Liver (tissue), 9 donors: ENCODE data around the gene GPT2. TPM values are rescaled to one million over a fixed set of nuclear protein-coding genes. Genes with fewer than 3 reads are reported as not detected.

ENCODE experiments used
- DNase-seq: peaks from one replicate; pipeline ENCODE4 v3.0.0-alpha.2; 2017; ENCODE audit warnings: low spot score
- H3K27ac ChIP-seq, 2 donors: one replicate each; pipeline ENCODE4 v1.7.0; 2013; ENCODE audit warnings: inconsistent platforms in 2 of 2, low read length in 2 of 2, control low read depth in 1 of 2, low read depth in 1 of 2, mild to moderate bottlenecking in 1 of 2
- H3K27me3 ChIP-seq, 4 donors: one replicate each; pipeline versions ENCODE4 v1.6.1 to v1.7.0; 2013; ENCODE audit warnings: low read length in 3 of 4, inconsistent platforms in 1 of 4, mild to moderate bottlenecking in 1 of 4, moderate library complexity in 1 of 4; ENCODE audit not compliant: control insufficient read depth in 4 of 4, insufficient read depth in 4 of 4
- H3K36me3 ChIP-seq, 4 donors: one replicate each; pipeline versions ENCODE4 v1.6.1 to v1.7.0; 2013; ENCODE audit warnings: low read length in 3 of 4, mild to moderate bottlenecking in 3 of 4, low read depth in 1 of 4, moderate library complexity in 1 of 4; ENCODE audit not compliant: control insufficient read depth in 4 of 4, insufficient read depth in 3 of 4
- H3K4me1 ChIP-seq, 4 donors: one replicate each; pipeline versions ENCODE4 v1.6.1 to v1.7.0; 2013; ENCODE audit warnings: low read length in 3 of 4, mild to moderate bottlenecking in 3 of 4, moderate library complexity in 1 of 4; ENCODE audit not compliant: control insufficient read depth in 4 of 4, insufficient read depth in 4 of 4
- H3K4me3 ChIP-seq, 3 donors: one replicate each; pipeline versions ENCODE4 v1.6.1 to v1.7.0; 2013; ENCODE audit warnings: low read length in 3 of 3, control low read depth in 1 of 3, low read depth in 1 of 3, mild to moderate bottlenecking in 1 of 3
- H3K9ac ChIP-seq, 2 donors: one replicate each; pipeline ENCODE4 v1.7.0; 2013; ENCODE audit warnings: low read length in 2 of 2, mild to moderate bottlenecking in 2 of 2, moderate library complexity in 2 of 2, control low read depth in 1 of 2, low read depth in 1 of 2
- H3K9me3 ChIP-seq, 4 donors: one replicate each; pipeline versions ENCODE4 v1.6.1 to v1.7.0; 2013; ENCODE audit warnings: low read length in 3 of 4; ENCODE audit not compliant: control insufficient read depth in 4 of 4
- ATF3 ChIP-seq: IDR thresholded peaks from 2 replicates; pipeline ENCODE4 v1.6.1; 2016; ENCODE audit warnings: antibody characterized with exemption
- EGR1 ChIP-seq, 2 donors: IDR thresholded peaks; 2 replicates each; pipeline ENCODE4 v1.6.1; 2016 to 2018; ENCODE audit warnings: antibody characterized with exemption in 2 of 2, low read depth in 2 of 2
- FOXA1 ChIP-seq: IDR thresholded peaks from 2 replicates; pipeline ENCODE4 v1.6.1; 2016; ENCODE audit warnings: antibody characterized with exemption
- FOXA2 ChIP-seq: IDR thresholded peaks from 2 replicates; pipeline ENCODE4 v1.6.1; 2016; ENCODE audit warnings: antibody characterized with exemption
- GABPA ChIP-seq, 2 donors: IDR thresholded peaks in 1 of 2; conservative IDR thresholded peaks in 1 of 2; 2 replicates each; pipeline ENCODE4 v1.6.1; 2016; ENCODE audit warnings: antibody characterized with exemption in 2 of 2, mild to moderate bottlenecking in 1 of 2, moderate library complexity in 1 of 2
- HNF4A ChIP-seq, 2 donors: conservative IDR thresholded peaks; 2 replicates each; pipeline ENCODE4 v1.6.1; 2016; ENCODE audit warnings: antibody characterized with exemption in 2 of 2, mild to moderate bottlenecking in 2 of 2
- HNF4G ChIP-seq: IDR thresholded peaks from 2 replicates; pipeline ENCODE4 v1.6.1; 2016; ENCODE audit warnings: antibody characterized with exemption
- JUND ChIP-seq, 2 donors: IDR thresholded peaks; 2 replicates each; pipeline ENCODE4 v1.6.1; 2016; ENCODE audit warnings: antibody characterized with exemption in 2 of 2
- NR2F2 ChIP-seq: IDR thresholded peaks from 2 replicates; pipeline ENCODE4 v1.6.1; 2016; ENCODE audit warnings: antibody characterized with exemption
- RAD21 ChIP-seq, 2 donors: IDR thresholded peaks; 2 replicates each; pipeline ENCODE4 v1.6.1; 2016; ENCODE audit warnings: antibody characterized with exemption in 2 of 2, mild to moderate bottlenecking in 2 of 2
- REST ChIP-seq: IDR thresholded peaks from 2 replicates; pipeline ENCODE4 v1.6.1; 2016; ENCODE audit warnings: antibody characterized with exemption, mild to moderate bottlenecking
- RXRA ChIP-seq, 2 donors: IDR thresholded peaks; 2 replicates each; pipeline ENCODE4 v1.6.1; 2017 to 2018; ENCODE audit warnings: antibody characterized with exemption in 2 of 2, mild to moderate bottlenecking in 1 of 2
- SP1 ChIP-seq: IDR thresholded peaks from 2 replicates; pipeline ENCODE4 v1.6.1; 2018; ENCODE audit warnings: antibody characterized with exemption, mild to moderate bottlenecking
- TAF1 ChIP-seq: conservative IDR thresholded peaks from 2 replicates; pipeline ENCODE4 v1.6.1; 2016; ENCODE audit warnings: antibody characterized with exemption, mild to moderate bottlenecking
- YY1 ChIP-seq: IDR thresholded peaks from 2 replicates; pipeline ENCODE4 v1.6.1; 2016; ENCODE audit warnings: antibody characterized with exemption, mild to moderate bottlenecking
- ZBTB33 ChIP-seq: IDR thresholded peaks from 2 replicates; pipeline ENCODE4 v1.6.1; 2016; ENCODE audit warnings: antibody characterized with exemption
- whole genome bisulfite sequencing: extraction: QIAGEN DNeasy Blood & Tissue Kit; methylation state at CpG from one replicate; pipeline ENCODE4 v1.1.7; 2013; 5-methylcytosine and 5-hydroxymethylcytosine counted together
- polyA plus RNA-seq, 2 donors: library from polyadenylated mRNA; stranded (reverse) in 1 of 2; unstranded in 1 of 2; fragments of 200-250 nt in 1 of 2; fragments of >200 nt in 1 of 2; fragmentation: Nextera tagmentation in 1 of 2; extraction: Ambion mirVana in 1 of 2; gene quantifications; one replicate each; pipeline versions ENCODE4 v1.2.1 to v1.2.3, GENCODE V29; 2013 to 2015
- total RNA-seq, 2 donors: library from RNA; depleted of rRNA; stranded (reverse); fragments of >200 nt; gene quantifications; one replicate each; pipeline ENCODE4 v1.2.3, GENCODE V29; 2014
- TF ChIP-seq, protein P1 (sequence below): fragments of 150-350 bp; IDR thresholded peaks from 2 replicates; pipeline ENCODE4 v1.5.1; 2017; ENCODE audit warnings: improper control_type of control experiment, low read depth, low read length; ENCODE audit not compliant: missing input control
- TF ChIP-seq, protein P2 (sequence below): IDR thresholded peaks from 2 replicates; pipeline ENCODE4 v1.6.1; 2016; ENCODE audit warnings: antibody characterized with exemption
- donor health status: healthy.
- donor health status: healthy.
- donor health status: healthy.
- donor health status: healthy.
- donor health status: healthy.

The GPT2 gene
- total and polyA plus RNA-seq, 4 donors: 6.8 to 78.3 (median 47.0) TPM

- peaks cover 1 to 47% (median 26%) of the 10 kb centered on the region in 4 donors for H3K4me1 ChIP-seq
- peaks cover 0 to 1% (median 0%) of the 10 kb centered on the region in 4 donors for H3K36me3 ChIP-seq
- H3K27ac ChIP-seq: peak overlapping the region; percentile 92 to 97
- TF ChIP-seq ATF3 (no peak), ZBTB33 (no peak), JUND (IDR thresholded peaks at IDR 0.05) (no peak), SP1 (no peak), RAD21 (IDR thresholded peaks at IDR 0.05) (no peak), HNF4A (conservative IDR thresholded peaks at IDR 0.05) (no peak), EGR1 (IDR thresholded peaks at IDR 0.05; ENCODE audit: low read depth in 2 of 2) (no peak), FOXA1 (no peak), YY1 (no peak), FOXA2 (no peak), HNF4G (no peak), RXRA (IDR thresholded peaks at IDR 0.05) (no peak)
- TF ChIP-seq, protein P1, sequence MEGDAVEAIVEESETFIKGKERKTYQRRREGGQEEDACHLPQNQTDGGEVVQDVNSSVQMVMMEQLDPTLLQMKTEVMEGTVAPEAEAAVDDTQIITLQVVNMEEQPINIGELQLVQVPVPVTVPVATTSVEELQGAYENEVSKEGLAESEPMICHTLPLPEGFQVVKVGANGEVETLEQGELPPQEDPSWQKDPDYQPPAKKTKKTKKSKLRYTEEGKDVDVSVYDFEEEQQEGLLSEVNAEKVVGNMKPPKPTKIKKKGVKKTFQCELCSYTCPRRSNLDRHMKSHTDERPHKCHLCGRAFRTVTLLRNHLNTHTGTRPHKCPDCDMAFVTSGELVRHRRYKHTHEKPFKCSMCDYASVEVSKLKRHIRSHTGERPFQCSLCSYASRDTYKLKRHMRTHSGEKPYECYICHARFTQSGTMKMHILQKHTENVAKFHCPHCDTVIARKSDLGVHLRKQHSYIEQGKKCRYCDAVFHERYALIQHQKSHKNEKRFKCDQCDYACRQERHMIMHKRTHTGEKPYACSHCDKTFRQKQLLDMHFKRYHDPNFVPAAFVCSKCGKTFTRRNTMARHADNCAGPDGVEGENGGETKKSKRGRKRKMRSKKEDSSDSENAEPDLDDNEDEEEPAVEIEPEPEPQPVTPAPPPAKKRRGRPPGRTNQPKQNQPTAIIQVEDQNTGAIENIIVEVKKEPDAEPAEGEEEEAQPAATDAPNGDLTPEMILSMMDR: no peak
- no peaks in the 10 kb centered on the region for H3K27me3 ChIP-seq
- 35% methylated on average over 6 of the region's 6 CpGs for WGBS
- peak overlapping the region; percentile 11 to 65 (median 61) for H3K4me3 ChIP-seq
- no peak for DNase-seq
- no peaks in the 10 kb centered on the region for H3K9me3 ChIP-seq
- H3K9ac ChIP-seq: peak overlapping the region; percentile 91 to 97
Measured at GRCh38 chr16:46882940-46883307, 1.2 kb upstream of the GPT2 start.

DNA sequence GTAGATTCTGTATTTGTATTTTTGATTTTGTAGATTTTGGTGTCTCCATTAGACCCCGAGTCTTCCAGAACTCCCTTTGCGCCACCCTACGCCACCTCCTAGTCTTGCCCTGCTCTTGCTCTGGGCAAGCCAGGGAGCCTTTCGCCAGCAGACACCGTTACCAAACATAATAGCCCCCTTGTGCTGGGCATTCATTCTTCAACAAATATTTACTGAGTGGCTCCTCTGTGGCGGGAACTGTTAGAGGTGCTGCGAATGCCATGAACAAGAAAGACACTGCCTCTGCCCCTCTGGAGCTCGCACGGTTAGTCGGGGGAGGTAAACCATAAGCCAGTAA, 841 bp upstream of the GPT2 start:
- no peak for DNase-seq
- no peaks in the 10 kb centered on the region for H3K27me3 ChIP-seq
- WGBS: 10% methylated on average over 10 of the region's 10 CpGs
- TF ChIP-seq FOXA1 (no peak), GABPA (IDR thresholded peaks at IDR 0.05 in 1 of 2, conservative IDR thresholded peaks at IDR 0.05 in 1 of 2) (no peak), RXRA (IDR thresholded peaks at IDR 0.05) (no peak), NR2F2 (no peak), HNF4A (conservative IDR thresholded peaks at IDR 0.05) (no peak), EGR1 (IDR thresholded peaks at IDR 0.05; ENCODE audit: low read depth in 2 of 2) (no peak), ATF3 (no peak), ZBTB33 (no peak), JUND (IDR thresholded peaks at IDR 0.05) (no peak), REST (no peak), HNF4G (no peak), FOXA2 (no peak), TAF1 (no peak)
- TF ChIP-seq, protein P2, sequence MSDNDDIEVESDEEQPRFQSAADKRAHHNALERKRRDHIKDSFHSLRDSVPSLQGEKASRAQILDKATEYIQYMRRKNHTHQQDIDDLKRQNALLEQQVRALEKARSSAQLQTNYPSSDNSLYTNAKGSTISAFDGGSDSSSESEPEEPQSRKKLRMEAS: no peak
- H3K36me3 ChIP-seq: peaks cover 0 to 4% (median 0%) of the 10 kb centered on the region in 4 donors
- peaks cover 1 to 50% (median 26%) of the 10 kb centered on the region in 4 donors for H3K4me1 ChIP-seq
- H3K9ac ChIP-seq: peak overlapping the region; percentile 91 to 97
- H3K4me3 ChIP-seq: peak overlapping the region; percentile 60 to 65 (median 61)
- no peaks in the 10 kb centered on the region for H3K9me3 ChIP-seq
- peak overlapping the region; percentile 92 to 97 for H3K27ac ChIP-seq
